ENCODE results near the gene TMEM86A.
"Not testable (repeated sequence)": the region's sequence is repeated elsewhere in the genome, so short reads cannot be mapped to it uniquely, and the experiment has no call there.

The TMEM86A gene

GRCh38 chr11:18698341-18699268 is at the start of gene TMEM86A:
TMEM86A (plus strand) TSS chr11:18698779; CDS start chr11:18698887, 108 bp downstream.
- peak; percentile 97 for DNase-seq (ENCODE audit: low spot score)

- DNase-seq (ENCODE audit: low spot score): no peak
These were observed 48.2 kb upstream of the TMEM86A start for GRCh38 chr11:18650353-18650752.

- peak; percentile 58 for DNase-seq (ENCODE audit: low spot score)
These were observed 47.6 kb upstream of the TMEM86A start for GRCh38 chr11:18650859-18651557.

GRCh38 chr11:18657673-18658072 is 40.9 kb upstream of the TMEM86A start:
- DNase-seq (ENCODE audit: low spot score): no peak

GRCh38 chr11:18665353-18665872 is 33.2 kb upstream of the TMEM86A start:
- DNase-seq (ENCODE audit: low spot score): not testable (repeated sequence)

- no peak for DNase-seq (ENCODE audit: low spot score)
These were observed 30.4 kb upstream of the TMEM86A start for GRCh38 chr11:18668131-18668530.

GRCh38 chr11:18669219-18669596 is 29.4 kb upstream of the TMEM86A start:
- no peak for DNase-seq (ENCODE audit: low spot score)

- no peak for DNase-seq (ENCODE audit: low spot score)
These were observed 28.9 kb upstream of the TMEM86A start for GRCh38 chr11:18669711-18670110.

GRCh38 chr11:18671246-18671645 is 27.3 kb upstream of the TMEM86A start:
- DNase-seq (ENCODE audit: low spot score): no peak

GRCh38 chr11:18672209-18672608 is 26.4 kb upstream of the TMEM86A start:
- not testable (repeated sequence) for DNase-seq (ENCODE audit: low spot score)

GRCh38 chr11:18676803-18677202 is 21.8 kb upstream of the TMEM86A start:
- no peak for DNase-seq (ENCODE audit: low spot score)

GRCh38 chr11:18677560-18677959 is 21.0 kb upstream of the TMEM86A start:
- no peak for DNase-seq (ENCODE audit: low spot score)

GRCh38 chr11:18681949-18682348 is 16.6 kb upstream of the TMEM86A start:
- DNase-seq (ENCODE audit: low spot score): not testable (repeated sequence)

- no peak for DNase-seq (ENCODE audit: low spot score)
These were observed 16.1 kb upstream of the TMEM86A start for GRCh38 chr11:18682466-18682865.

- no peak for DNase-seq (ENCODE audit: low spot score)
These were observed 14.3 kb upstream of the TMEM86A start for GRCh38 chr11:18684267-18684666.

GRCh38 chr11:18691467-18692140 is 7.0 kb upstream of the TMEM86A start:
- not testable (repeated sequence) for DNase-seq (ENCODE audit: low spot score)

- no peak for DNase-seq (ENCODE audit: low spot score)
These were observed 5.4 kb upstream of the TMEM86A start for GRCh38 chr11:18692941-18693760.

- DNase-seq (ENCODE audit: low spot score): peak; percentile 50
These were observed 1.8 kb upstream of the TMEM86A start for GRCh38 chr11:18696638-18697225.

- no peak for DNase-seq (ENCODE audit: low spot score)
These were observed 1.0 kb upstream of the TMEM86A start for GRCh38 chr11:18697576-18697975.

- DNase-seq (ENCODE audit: low spot score): no peak
These were observed 654 bp downstream of the TMEM86A start for GRCh38 chr11:18699269-18699596.

- DNase-seq (ENCODE audit: low spot score): no peak
These were observed 1.3 kb downstream of the TMEM86A start for GRCh38 chr11:18699848-18700261.
